ENCODE measurements around the gene PEAK1.

DNA sequence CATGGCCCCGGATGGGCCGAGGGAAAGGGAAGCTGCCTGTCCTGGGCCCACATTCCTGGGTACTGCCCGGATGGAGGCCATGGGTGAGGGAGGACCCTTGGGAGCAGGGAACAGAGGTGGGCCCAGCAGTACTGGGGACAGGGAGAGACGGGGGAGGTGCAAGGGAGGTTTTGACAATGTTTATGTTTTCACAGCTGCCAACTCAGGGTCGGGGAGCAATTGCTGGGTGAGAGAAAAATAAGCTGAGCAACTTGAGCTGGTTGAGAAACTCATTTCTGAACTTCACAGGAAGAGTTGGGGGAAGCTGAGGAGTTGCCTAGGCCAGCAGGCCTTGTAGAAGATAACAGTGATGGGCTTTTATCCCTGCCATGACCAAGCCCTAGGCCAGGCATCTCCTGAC is 337.9 kb downstream of the PEAK1 start:
- TF ChIP-seq, protein P1, sequence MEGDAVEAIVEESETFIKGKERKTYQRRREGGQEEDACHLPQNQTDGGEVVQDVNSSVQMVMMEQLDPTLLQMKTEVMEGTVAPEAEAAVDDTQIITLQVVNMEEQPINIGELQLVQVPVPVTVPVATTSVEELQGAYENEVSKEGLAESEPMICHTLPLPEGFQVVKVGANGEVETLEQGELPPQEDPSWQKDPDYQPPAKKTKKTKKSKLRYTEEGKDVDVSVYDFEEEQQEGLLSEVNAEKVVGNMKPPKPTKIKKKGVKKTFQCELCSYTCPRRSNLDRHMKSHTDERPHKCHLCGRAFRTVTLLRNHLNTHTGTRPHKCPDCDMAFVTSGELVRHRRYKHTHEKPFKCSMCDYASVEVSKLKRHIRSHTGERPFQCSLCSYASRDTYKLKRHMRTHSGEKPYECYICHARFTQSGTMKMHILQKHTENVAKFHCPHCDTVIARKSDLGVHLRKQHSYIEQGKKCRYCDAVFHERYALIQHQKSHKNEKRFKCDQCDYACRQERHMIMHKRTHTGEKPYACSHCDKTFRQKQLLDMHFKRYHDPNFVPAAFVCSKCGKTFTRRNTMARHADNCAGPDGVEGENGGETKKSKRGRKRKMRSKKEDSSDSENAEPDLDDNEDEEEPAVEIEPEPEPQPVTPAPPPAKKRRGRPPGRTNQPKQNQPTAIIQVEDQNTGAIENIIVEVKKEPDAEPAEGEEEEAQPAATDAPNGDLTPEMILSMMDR (conservative IDR thresholded peaks at IDR 0.05; ENCODE audit: low read length) = no peak
- TF ChIP-seq EZH2phosphoT487 (IDR thresholded peaks at IDR 0.05; ENCODE audit: borderline replicate concordance, low read depth, low read length) = no peak

Measured in OCI-LY7 (cell line).